ENCODE data around the gene VSIG1.

- no peak for TF ChIP-seq SRF (IDR thresholded peaks at IDR 0.05; ENCODE audit: low read depth, low read length)
- TF ChIP-seq CHD2 (IDR thresholded peaks at IDR 0.05; ENCODE audit: low read length): no peak
- TF ChIP-seq CTCF (IDR thresholded peaks at IDR 0.05; ENCODE audit: control extremely low read depth in 1 of 3, insufficient read depth in 1 of 3, low read depth in 1 of 3, low read length in 3 of 3): no peak
- no peak for TF ChIP-seq NRF1 (IDR thresholded peaks at IDR 0.05; ENCODE audit: low read depth, low read length)
- TF ChIP-seq TAF1 (IDR thresholded peaks at IDR 0.05; ENCODE audit: low read depth, low read length): no peak
- no peak for TF ChIP-seq ZNF274 (IDR thresholded peaks at IDR 0.05; ENCODE audit: borderline replicate concordance, extremely low read depth, low read length)
- TF ChIP-seq RAD21 (IDR thresholded peaks at IDR 0.05 in 1 of 2, conservative IDR thresholded peaks at IDR 0.05 in 1 of 2; ENCODE audit: low read depth in 2 of 2, low read length in 2 of 2): no peak
- TF ChIP-seq CHD1 (IDR thresholded peaks at IDR 0.05; ENCODE audit: low read depth, low read length): no peak
- TF ChIP-seq CREB1 (IDR thresholded peaks at IDR 0.05): no peak
- TF ChIP-seq POLR2A (IDR thresholded peaks at IDR 0.05; ENCODE audit: control extremely low read depth in 1 of 2, low read depth in 2 of 2, low read length in 2 of 2): no peak
- TF ChIP-seq TBP (IDR thresholded peaks at IDR 0.05; ENCODE audit: low read depth, low read length): no peak
- no peak for TF ChIP-seq KDM5A (IDR thresholded peaks at IDR 0.05; ENCODE audit: low read length)
- TF ChIP-seq CEBPB (IDR thresholded peaks at IDR 0.05; ENCODE audit: low read depth, low read length): no peak
- TF ChIP-seq EP300 (IDR thresholded peaks at IDR 0.05; ENCODE audit: borderline replicate concordance in 1 of 2, low read depth in 2 of 2, low read length in 2 of 2): no peak
These were observed 23.3 kb downstream of the VSIG1 start for GRCh38 chrX:108068121-108068520.
